ENCODE measurements around the gene FBXO47. TPM values are rescaled to one million over a fixed set of nuclear protein-coding genes. Genes with fewer than 3 reads are reported as not detected.

FBXO47 gene
- total RNA-seq, 2 donors from 2014 or later: not detected

- H3K27me3 ChIP-seq: no peaks in the 10 kb centered on the region
- TF ChIP-seq, protein P1, sequence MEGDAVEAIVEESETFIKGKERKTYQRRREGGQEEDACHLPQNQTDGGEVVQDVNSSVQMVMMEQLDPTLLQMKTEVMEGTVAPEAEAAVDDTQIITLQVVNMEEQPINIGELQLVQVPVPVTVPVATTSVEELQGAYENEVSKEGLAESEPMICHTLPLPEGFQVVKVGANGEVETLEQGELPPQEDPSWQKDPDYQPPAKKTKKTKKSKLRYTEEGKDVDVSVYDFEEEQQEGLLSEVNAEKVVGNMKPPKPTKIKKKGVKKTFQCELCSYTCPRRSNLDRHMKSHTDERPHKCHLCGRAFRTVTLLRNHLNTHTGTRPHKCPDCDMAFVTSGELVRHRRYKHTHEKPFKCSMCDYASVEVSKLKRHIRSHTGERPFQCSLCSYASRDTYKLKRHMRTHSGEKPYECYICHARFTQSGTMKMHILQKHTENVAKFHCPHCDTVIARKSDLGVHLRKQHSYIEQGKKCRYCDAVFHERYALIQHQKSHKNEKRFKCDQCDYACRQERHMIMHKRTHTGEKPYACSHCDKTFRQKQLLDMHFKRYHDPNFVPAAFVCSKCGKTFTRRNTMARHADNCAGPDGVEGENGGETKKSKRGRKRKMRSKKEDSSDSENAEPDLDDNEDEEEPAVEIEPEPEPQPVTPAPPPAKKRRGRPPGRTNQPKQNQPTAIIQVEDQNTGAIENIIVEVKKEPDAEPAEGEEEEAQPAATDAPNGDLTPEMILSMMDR (IDR thresholded peaks at IDR 0.05): no peak
- no peaks in the 10 kb centered on the region for H3K9me3 ChIP-seq
- peaks cover 0 to 15% of the 10 kb centered on the region in 2 donors for H3K4me1 ChIP-seq
- no peak for DNase-seq (ENCODE audit: low spot score)
- peak overlapping the region; percentile 60 to 76 for H3K27ac ChIP-seq
- H3K36me3 ChIP-seq: no peaks in the 10 kb centered on the region
- no peak overlapping the region for H3K4me3 ChIP-seq
Measured at GRCh38 chr17:39014044-39014794, 47.0 kb upstream of the FBXO47 start.

- H3K36me3 ChIP-seq: no peaks in the 10 kb centered on the region
- DNase-seq (ENCODE audit: low spot score): no peak
- no peak overlapping the region for H3K27ac ChIP-seq
- peaks cover 0 to 15% of the 10 kb centered on the region in 2 donors for H3K4me1 ChIP-seq
- TF ChIP-seq, protein P1 (IDR thresholded peaks at IDR 0.05): no peak
- no peaks in the 10 kb centered on the region for H3K9me3 ChIP-seq
- H3K27me3 ChIP-seq: no peaks in the 10 kb centered on the region
- no peak overlapping the region for H3K4me3 ChIP-seq
Measured at GRCh38 chr17:39012725-39013124, 45.5 kb upstream of the FBXO47 start.

GRCh38 chr17:39011907-39012468, 44.8 kb upstream of the FBXO47 start:
- H3K27ac ChIP-seq: no peak overlapping the region
- no peaks in the 10 kb centered on the region for H3K36me3 ChIP-seq
- DNase-seq (ENCODE audit: low spot score): peak; percentile 34
- H3K4me1 ChIP-seq: peaks cover 0 to 15% of the 10 kb centered on the region in 2 donors
- no peaks in the 10 kb centered on the region for H3K9me3 ChIP-seq
- TF ChIP-seq, protein P1 (IDR thresholded peaks at IDR 0.05): no peak
- no peak overlapping the region for H3K4me3 ChIP-seq
- H3K27me3 ChIP-seq: no peaks in the 10 kb centered on the region

- no peak overlapping the region for H3K4me3 ChIP-seq
- H3K36me3 ChIP-seq: no peaks in the 10 kb centered on the region
- no peak overlapping the region for H3K27ac ChIP-seq
- peaks cover 0 to 4% of the 10 kb centered on the region in 2 donors for H3K4me1 ChIP-seq
- TF ChIP-seq, protein P1 (IDR thresholded peaks at IDR 0.05): no peak
- no peaks in the 10 kb centered on the region for H3K27me3 ChIP-seq
- no peak for DNase-seq (ENCODE audit: low spot score)
- no peaks in the 10 kb centered on the region for H3K9me3 ChIP-seq
Measured at GRCh38 chr17:39009581-39010001, 42.4 kb upstream of the FBXO47 start.

DNA sequence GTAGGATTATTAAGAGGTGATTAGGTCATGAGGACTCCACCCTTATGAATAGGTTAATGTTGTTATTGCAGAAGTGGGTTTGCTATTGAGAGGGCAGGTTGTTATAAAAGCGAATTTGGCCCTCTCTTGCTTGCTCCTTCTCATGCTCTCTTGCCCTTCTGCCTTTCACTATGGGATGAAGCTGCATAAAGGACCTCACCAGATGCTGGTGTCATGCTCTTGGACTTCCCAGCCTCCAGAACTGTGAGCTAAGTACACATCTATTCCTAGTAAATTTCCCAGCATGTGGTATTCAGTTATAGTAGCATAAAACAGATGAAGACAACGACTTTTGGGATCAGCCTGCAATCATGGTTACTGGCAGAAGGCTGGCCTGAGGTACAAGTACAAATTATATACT, 41.4 kb upstream of the FBXO47 start:
- no peaks in the 10 kb centered on the region for H3K27me3 ChIP-seq
- no peaks in the 10 kb centered on the region for H3K9me3 ChIP-seq
- H3K36me3 ChIP-seq: no peaks in the 10 kb centered on the region
- DNase-seq (ENCODE audit: low spot score): no peak
- no peak overlapping the region for H3K27ac ChIP-seq
- TF ChIP-seq, protein P1 (IDR thresholded peaks at IDR 0.05): no peak
- H3K4me1 ChIP-seq: peaks cover 0 to 3% of the 10 kb centered on the region in 2 donors
- no peak overlapping the region for H3K4me3 ChIP-seq
